GM19043 (cell line): ENCODE data around the gene PDIK1L.

Experiments
- ATAC-seq: cut with Tn5 transposase; IDR thresholded peaks from one replicate; pipeline ENCODE4 v1.9.1; 2021; ENCODE audit warnings: low read depth; ENCODE audit not compliant: unreplicated experiment

PDIK1L gene

GRCh38 chr1:26111530-26112406, at the start of gene PDIK1L:
Gene PDIK1L, plus strand, starts transcription at chr1:26111824. Its CDS starts 2,485 bp downstream, at chr1:26114309.
- peak; percentile 54 for ATAC-seq

GRCh38 chr1:26064553-26064952, 47.1 kb upstream of the PDIK1L start:
- no peak for ATAC-seq

GRCh38 chr1:26066160-26066559, 45.5 kb upstream of the PDIK1L start:
- no peak for ATAC-seq

- ATAC-seq = no peak
These were observed 44.8 kb upstream of the PDIK1L start for GRCh38 chr1:26066857-26067256.

GRCh38 chr1:26067432-26067911, 44.2 kb upstream of the PDIK1L start, which contains the start of gene TRIM63:
Gene TRIM63, minus strand, starts transcription at chr1:26067630. Its CDS starts 136 bp downstream, at chr1:26067494.
- ATAC-seq = no peak

GRCh38 chr1:26069941-26070295, 41.7 kb upstream of the PDIK1L start:
- ATAC-seq = no peak

GRCh38 chr1:26070296-26070962, 41.2 kb upstream of the PDIK1L start:
- ATAC-seq = no peak

GRCh38 chr1:26070963-26071342, 40.7 kb upstream of the PDIK1L start:
- ATAC-seq = no peak

GRCh38 chr1:26072305-26072704, 39.3 kb upstream of the PDIK1L start:
- ATAC-seq = no peak

GRCh38 chr1:26075421-26076144, 36.0 kb upstream of the PDIK1L start:
- ATAC-seq = no peak

- no peak for ATAC-seq
These were observed 34.1 kb upstream of the PDIK1L start for GRCh38 chr1:26077524-26077923.

GRCh38 chr1:26078286-26079177, 33.1 kb upstream of the PDIK1L start:
- no peak for ATAC-seq

GRCh38 chr1:26079178-26079563, 32.5 kb upstream of the PDIK1L start:
- no peak for ATAC-seq

- ATAC-seq = no peak
These were observed 31.4 kb upstream of the PDIK1L start for GRCh38 chr1:26079960-26080814.

- no peak for ATAC-seq
These were observed 30.2 kb upstream of the PDIK1L start for GRCh38 chr1:26081267-26082019.

- no peak for ATAC-seq
These were observed 29.6 kb upstream of the PDIK1L start for GRCh38 chr1:26082020-26082350.

GRCh38 chr1:26083208-26083607, 28.4 kb upstream of the PDIK1L start:
- ATAC-seq = no peak

- no peak for ATAC-seq
These were observed 27.5 kb upstream of the PDIK1L start for GRCh38 chr1:26084091-26084561.
